MM.1S (cell line): Measurements from ENCODE around the gene CDK11B.

ENCODE experiments used
- DNase-seq: peaks from one replicate; pipeline ENCODE4 v3.0.0-alpha.2; 2015
- H2AFZ ChIP-seq: fragments of 300-600 bp; sonication (generic); 2 replicates; pipeline ENCODE4 v1.6.0; 2016; ENCODE audit warnings: antibody characterized with exemption, low read length
- H3F3A ChIP-seq: fragments of 300-600 bp; sonication (generic); 2 replicates; pipeline ENCODE4 v1.6.1; 2016; ENCODE audit warnings: mild to moderate bottlenecking, antibody characterized with exemption, low read length, moderate library complexity, mixed read lengths; ENCODE audit not compliant: insufficient read depth
- H3K27ac ChIP-seq: fragments of 300-600 bp; sonication (generic); 2 replicates; pipeline ENCODE4 v1.5.1; 2016; ENCODE audit warnings: mild to moderate bottlenecking, low read length
- H3K27me3 ChIP-seq: fragments of 300-600 bp; sonication (generic); replicated peaks from 2 replicates; pipeline ENCODE4 v1.6.0; 2016; ENCODE audit warnings: low read length; ENCODE audit not compliant: insufficient read depth
- H3K36me3 ChIP-seq: fragments of 300-600 bp; sonication (generic); replicated peaks from 2 replicates; pipeline ENCODE4 v1.6.1; 2016; ENCODE audit warnings: mild to moderate bottlenecking, low read length, mixed read lengths; ENCODE audit not compliant: insufficient read depth
- H3K4me1 ChIP-seq: fragments of 300-600 bp; sonication (generic); 2 replicates; pipeline ENCODE4 v1.6.1; 2016; ENCODE audit warnings: low read length, mixed read lengths
- H3K4me2 ChIP-seq: fragments of 300-600 bp; sonication (generic); 2 replicates; pipeline ENCODE4 v1.6.0; 2016; ENCODE audit warnings: low read depth, low read length
- H3K4me3 ChIP-seq: fragments of 300-600 bp; sonication (generic); 2 replicates; pipeline ENCODE4 v1.5.1; 2016; ENCODE audit warnings: low read length, mixed read lengths
- H3K79me2 ChIP-seq: fragments of 300-600 bp; sonication (generic); 2 replicates; pipeline ENCODE4 v1.6.1; 2016; ENCODE audit warnings: mixed run types, low read length, mixed read lengths
- H3K9ac ChIP-seq: fragments of 300-600 bp; sonication (generic); 2 replicates; pipeline ENCODE4 v1.6.1; 2016; ENCODE audit warnings: low read length, mixed read lengths
- H3K9me2 ChIP-seq: fragments of 300-600 bp; sonication (generic); replicated peaks from 2 replicates; pipeline ENCODE4 v1.6.1; 2016; ENCODE audit warnings: mild to moderate bottlenecking, low read length, mixed read lengths; ENCODE audit not compliant: insufficient read depth
- H3K9me3 ChIP-seq: fragments of 300-600 bp; sonication (generic); replicated peaks from 2 replicates; pipeline ENCODE4 v1.6.1; 2016; ENCODE audit warnings: mild to moderate bottlenecking, low read length, mixed read lengths; ENCODE audit not compliant: insufficient read depth
- H4K20me1 ChIP-seq: fragments of 300-600 bp; sonication (generic); 2 replicates; pipeline ENCODE4 v1.6.1; 2016; ENCODE audit warnings: mild to moderate bottlenecking, low read length, moderate library complexity, mixed read lengths; ENCODE audit not compliant: insufficient read depth
- CTCF ChIP-seq: fragments of 300-600 bp; sonication (generic); IDR thresholded peaks from 2 replicates; pipeline ENCODE4 v1.5.1; 2016; ENCODE audit warnings: antibody characterized with exemption, low read length, mixed read lengths
- EZH2 ChIP-seq: fragments of 300-600 bp; sonication (generic); optimal IDR thresholded peaks from 2 replicates; pipeline ENCODE3; 2017; ENCODE audit warnings: low read depth, mild to moderate bottlenecking, antibody characterized with exemption, low read length, mixed read lengths
- EZH2phosphoT487 ChIP-seq: fragments of 300-600 bp; sonication (generic); IDR thresholded peaks from 2 replicates; pipeline ENCODE4 v1.6.1; 2018; ENCODE audit warnings: antibody characterized with exemption, low read length

Gene CDK11B

GRCh38 chr1:1617516-1617915, 41.3 kb downstream of the CDK11B start:
- no peak for DNase-seq
- Histone ChIP-seq H3F3A (peaks cover 3% of the 10 kb centered on the region; the same call in 1 of the 2 replicates), H4K20me1 (no peaks in the 10 kb centered on the region), H3K9me2 (no peaks in the 10 kb centered on the region), H3K4me1 (peaks cover 3% of the 10 kb centered on the region; the same call in 1 of the 2 replicates), H3K27me3 (no peaks in the 10 kb centered on the region), H3K4me3 (no peak overlapping the region), H3K79me2 (peaks cover 23% of the 10 kb centered on the region), H3K9me3 (no peaks in the 10 kb centered on the region), H3K4me2 (no peak overlapping the region), H2AFZ (no peak overlapping the region), H3K9ac (no peak overlapping the region), H3K36me3 (no peaks in the 10 kb centered on the region), H3K27ac (no peak overlapping the region)
- TF ChIP-seq EZH2 (no peak), EZH2phosphoT487 (no peak), CTCF (no peak)

- DNase-seq, result no peak
- H3K9ac ChIP-seq, result no peak overlapping the region
- TF ChIP-seq EZH2 (no peak), CTCF (no peak), EZH2phosphoT487 (no peak)
Observed at GRCh38 chr1:1616838-1617237, 42.0 kb downstream of the CDK11B start.

GRCh38 chr1:1616045-1616790, 42.6 kb downstream of the CDK11B start:
- Histone ChIP-seq H4K20me1 (no peaks in the 10 kb centered on the region), H3F3A (peaks cover 3% of the 10 kb centered on the region; the same call in 1 of the 2 replicates), H3K9me2 (no peaks in the 10 kb centered on the region), H3K4me3 (peak overlapping the region; percentile 87), H3K79me2 (peaks cover 23% of the 10 kb centered on the region), H3K4me2 (peak overlapping the region; percentile 97), H3K27me3 (no peaks in the 10 kb centered on the region), H3K27ac (no peak overlapping the region), H3K4me1 (peaks cover 3% of the 10 kb centered on the region; the same call in 1 of the 2 replicates), H2AFZ (peak overlapping the region; percentile 45; the same call in 1 of the 2 replicates), H3K9me3 (no peaks in the 10 kb centered on the region), H3K9ac (peak overlapping the region; percentile 100), H3K36me3 (no peaks in the 10 kb centered on the region)
- TF ChIP-seq EZH2 (no peak), EZH2phosphoT487 (no peak), CTCF (no peak)
- DNase-seq, result peak; percentile 46

More at GRCh38 chr1:1616838-1617237, 42.0 kb downstream of the CDK11B start:
- Histone ChIP-seq H3K9me3 (no peaks in the 10 kb centered on the region), H4K20me1 (no peaks in the 10 kb centered on the region), H3F3A (peaks cover 3% of the 10 kb centered on the region; the same call in 1 of the 2 replicates), H3K79me2 (peaks cover 23% of the 10 kb centered on the region), H3K4me2 (peak overlapping the region; percentile 97), H3K9me2 (no peaks in the 10 kb centered on the region), H3K4me3 (peak overlapping the region; percentile 87), H3K27me3 (no peaks in the 10 kb centered on the region), H2AFZ (no peak overlapping the region), H3K36me3 (no peaks in the 10 kb centered on the region), H3K4me1 (peaks cover 3% of the 10 kb centered on the region; the same call in 1 of the 2 replicates), H3K27ac (no peak overlapping the region)
